Measurements from ENCODE around the gene SCMH1. TPM values are rescaled to one million over a fixed set of nuclear protein-coding genes. Genes with fewer than 3 reads are reported as not detected.

The SCMH1 gene
- total RNA-seq, 1 experiment from 2014 or later = 28.0 TPM

DNA sequence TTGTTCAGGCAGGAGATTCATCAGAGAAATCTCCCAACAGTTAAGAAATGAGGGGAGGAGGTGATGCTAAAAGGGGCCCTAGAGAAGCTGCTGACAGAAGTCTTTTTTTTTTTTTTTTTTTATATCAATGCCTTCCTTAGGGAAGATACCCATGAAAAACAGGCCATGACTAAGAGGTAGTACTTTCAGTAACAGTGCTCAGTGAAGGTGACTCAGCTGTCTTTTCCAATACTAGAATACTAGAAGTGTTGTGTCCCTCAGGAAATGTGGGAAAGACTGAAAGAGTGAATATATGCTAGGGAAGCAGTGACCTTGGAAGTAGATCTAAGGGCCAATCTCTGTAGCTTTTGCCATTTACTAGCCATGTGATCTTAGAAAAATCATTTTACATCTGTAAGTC is 168.1 kb downstream of the SCMH1 start:
- Histone ChIP-seq H3K9me2 (ENCODE audit: insufficient read depth) (no peaks in the 10 kb centered on the region), H3K27me3 (ENCODE audit: insufficient read depth, low read length) (no peaks in the 10 kb centered on the region), H2AFZ (ENCODE audit: low read depth, low read length, poor library complexity, severe bottlenecking) (no peak overlapping the region), H3K27ac (ENCODE audit: low read depth, low read length) (no peak overlapping the region), H3K9me3 (ENCODE audit: control insufficient read depth in 1 of 2, insufficient read depth in 1 of 2, low read depth in 1 of 2, low read length in 2 of 2) (peaks cover 0 to 4% of the 10 kb centered on the region in 2 experiments; a peak in 1 of 4 replicates), H3K4me1 (ENCODE audit: control insufficient read depth in 1 of 2, insufficient read depth in 2 of 2, low read length in 2 of 2) (no peaks in the 10 kb centered on the region), H3K79me2 (ENCODE audit: insufficient read depth, low read length) (no peaks in the 10 kb centered on the region), H3K36me3 (ENCODE audit: control insufficient read depth in 1 of 2, insufficient read depth in 2 of 2, low read length in 2 of 2) (no peaks in the 10 kb centered on the region), H3K4me3 (replicated peaks in 1 of 2; ENCODE audit: low read depth in 1 of 2, low read length in 2 of 2) (no peak overlapping the region), H4K20me1 (ENCODE audit: insufficient read depth) (no peaks in the 10 kb centered on the region), H3K9ac (ENCODE audit: low read length) (no peak overlapping the region), H3K4me2 (ENCODE audit: low read length) (no peak overlapping the region)
- BruUV-seq (replicated peaks) = no TSS peak
- intact Hi-C loops (cut with micrococcal nuclease) = no loop called here
- TF ChIP-seq EZH2phosphoT487 (IDR thresholded peaks at IDR 0.05; ENCODE audit: borderline replicate concordance) = no peak
- TF ChIP-seq, protein P1, sequence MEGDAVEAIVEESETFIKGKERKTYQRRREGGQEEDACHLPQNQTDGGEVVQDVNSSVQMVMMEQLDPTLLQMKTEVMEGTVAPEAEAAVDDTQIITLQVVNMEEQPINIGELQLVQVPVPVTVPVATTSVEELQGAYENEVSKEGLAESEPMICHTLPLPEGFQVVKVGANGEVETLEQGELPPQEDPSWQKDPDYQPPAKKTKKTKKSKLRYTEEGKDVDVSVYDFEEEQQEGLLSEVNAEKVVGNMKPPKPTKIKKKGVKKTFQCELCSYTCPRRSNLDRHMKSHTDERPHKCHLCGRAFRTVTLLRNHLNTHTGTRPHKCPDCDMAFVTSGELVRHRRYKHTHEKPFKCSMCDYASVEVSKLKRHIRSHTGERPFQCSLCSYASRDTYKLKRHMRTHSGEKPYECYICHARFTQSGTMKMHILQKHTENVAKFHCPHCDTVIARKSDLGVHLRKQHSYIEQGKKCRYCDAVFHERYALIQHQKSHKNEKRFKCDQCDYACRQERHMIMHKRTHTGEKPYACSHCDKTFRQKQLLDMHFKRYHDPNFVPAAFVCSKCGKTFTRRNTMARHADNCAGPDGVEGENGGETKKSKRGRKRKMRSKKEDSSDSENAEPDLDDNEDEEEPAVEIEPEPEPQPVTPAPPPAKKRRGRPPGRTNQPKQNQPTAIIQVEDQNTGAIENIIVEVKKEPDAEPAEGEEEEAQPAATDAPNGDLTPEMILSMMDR (IDR thresholded peaks at IDR 0.05 in 2 of 3, conservative IDR thresholded peaks at IDR 0.05 in 1 of 3; ENCODE audit: borderline replicate concordance in 1 of 3, insufficient read depth in 1 of 3, low read depth in 2 of 3, low read length in 2 of 3) = no peak
- no peak for TF ChIP-seq SIN3A (IDR thresholded peaks at IDR 0.05; ENCODE audit: low read depth)
- TF ChIP-seq POLR2A (IDR thresholded peaks at IDR 0.05; ENCODE audit: borderline replicate concordance, extremely low read depth, insufficient read depth, insufficient read length) = no peak
- no peak for ATAC-seq
- DNase-seq (ENCODE audit: low read depth, low spot score) = no peak
- RAD21 ChIA-PET (ENCODE audit: low non-redundant PET in 1 of 2, low total read pairs in 2 of 2, uncharacterized antibody in 2 of 2, unreplicated experiment in 2 of 2) = interaction anchor here in 1 of 2 experiments (0.6 kb wide), 1 partner anchor 68 kb away, joined by 3 read pairs; no protein-coding TSS in a partner anchor
- POLR2A ChIA-PET = no interaction called here
- CTCF ChIA-PET = no interaction called here

DNA sequence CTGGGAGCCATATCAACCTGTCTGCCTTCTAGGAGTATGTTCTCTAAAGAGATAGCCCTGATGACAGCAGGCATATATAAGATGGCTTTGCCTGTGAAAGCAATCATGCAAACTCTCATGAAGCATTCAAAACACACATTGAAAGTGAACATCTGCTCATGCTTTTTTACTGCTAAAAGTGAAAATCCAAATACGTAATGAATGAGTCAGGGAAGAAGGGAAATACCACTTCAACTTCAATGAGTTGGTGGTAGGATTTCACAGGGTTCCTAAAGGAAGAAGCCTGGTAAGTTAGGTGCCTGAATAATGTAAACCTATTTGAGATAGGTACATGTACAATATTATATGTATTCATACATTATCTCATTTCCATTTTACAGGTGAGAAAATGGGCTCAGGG is 170.1 kb downstream of the SCMH1 start:
- no peak for ATAC-seq
- BruUV-seq (replicated peaks) = no TSS peak
- CTCF ChIA-PET = no interaction called here
- TF ChIP-seq, protein P2, sequence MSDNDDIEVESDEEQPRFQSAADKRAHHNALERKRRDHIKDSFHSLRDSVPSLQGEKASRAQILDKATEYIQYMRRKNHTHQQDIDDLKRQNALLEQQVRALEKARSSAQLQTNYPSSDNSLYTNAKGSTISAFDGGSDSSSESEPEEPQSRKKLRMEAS (IDR thresholded peaks at IDR 0.05) = no peak
- TF ChIP-seq FOSL1 (IDR thresholded peaks at IDR 0.05; ENCODE audit: low read depth) (no peak), EGR1 (IDR thresholded peaks at IDR 0.05; ENCODE audit: low read depth) (no peak), POLR2A (IDR thresholded peaks at IDR 0.05; ENCODE audit: borderline replicate concordance, extremely low read depth, insufficient read depth, insufficient read length) (no peak), YY1 (IDR thresholded peaks at IDR 0.05; ENCODE audit: extremely low read depth, insufficient replicate concordance, low read depth, low read length) (no peak), SIN3A (IDR thresholded peaks at IDR 0.05; ENCODE audit: low read depth) (no peak), CEBPB (IDR thresholded peaks at IDR 0.05; ENCODE audit: low read depth) (no peak), SP1 (IDR thresholded peaks at IDR 0.05; ENCODE audit: low read depth) (no peak), RAD21 (IDR thresholded peaks at IDR 0.05; ENCODE audit: low read depth) (no peak), JUND (IDR thresholded peaks at IDR 0.05) (no peak)
- TF ChIP-seq, protein P3, sequence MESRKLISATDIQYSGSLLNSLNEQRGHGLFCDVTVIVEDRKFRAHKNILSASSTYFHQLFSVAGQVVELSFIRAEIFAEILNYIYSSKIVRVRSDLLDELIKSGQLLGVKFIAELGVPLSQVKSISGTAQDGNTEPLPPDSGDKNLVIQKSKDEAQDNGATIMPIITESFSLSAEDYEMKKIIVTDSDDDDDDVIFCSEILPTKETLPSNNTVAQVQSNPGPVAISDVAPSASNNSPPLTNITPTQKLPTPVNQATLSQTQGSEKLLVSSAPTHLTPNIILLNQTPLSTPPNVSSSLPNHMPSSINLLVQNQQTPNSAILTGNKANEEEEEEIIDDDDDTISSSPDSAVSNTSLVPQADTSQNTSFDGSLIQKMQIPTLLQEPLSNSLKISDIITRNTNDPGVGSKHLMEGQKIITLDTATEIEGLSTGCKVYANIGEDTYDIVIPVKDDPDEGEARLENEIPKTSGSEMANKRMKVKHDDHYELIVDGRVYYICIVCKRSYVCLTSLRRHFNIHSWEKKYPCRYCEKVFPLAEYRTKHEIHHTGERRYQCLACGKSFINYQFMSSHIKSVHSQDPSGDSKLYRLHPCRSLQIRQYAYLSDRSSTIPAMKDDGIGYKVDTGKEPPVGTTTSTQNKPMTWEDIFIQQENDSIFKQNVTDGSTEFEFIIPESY (IDR thresholded peaks at IDR 0.05; ENCODE audit: extremely low read depth, insufficient replicate concordance, low read length) = no peak
- TF ChIP-seq, protein P4, sequence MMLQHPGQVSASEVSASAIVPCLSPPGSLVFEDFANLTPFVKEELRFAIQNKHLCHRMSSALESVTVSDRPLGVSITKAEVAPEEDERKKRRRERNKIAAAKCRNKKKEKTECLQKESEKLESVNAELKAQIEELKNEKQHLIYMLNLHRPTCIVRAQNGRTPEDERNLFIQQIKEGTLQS (IDR thresholded peaks at IDR 0.05) = no peak
- TF ChIP-seq, protein P1 (IDR thresholded peaks at IDR 0.05 in 2 of 3, conservative IDR thresholded peaks at IDR 0.05 in 1 of 3; ENCODE audit: borderline replicate concordance in 1 of 3, insufficient read depth in 1 of 3, low read depth in 2 of 3, low read length in 2 of 3) = no peak

More for the DNA sequence above, 170.1 kb downstream of the SCMH1 start:
- Histone ChIP-seq H3K36me3 (ENCODE audit: control insufficient read depth in 1 of 2, insufficient read depth in 2 of 2, low read length in 2 of 2) (no peaks in the 10 kb centered on the region; a peak in 1 of 4 replicates), H3K4me3 (replicated peaks in 1 of 2; ENCODE audit: low read depth in 1 of 2, low read length in 2 of 2) (no peak overlapping the region), H4K20me1 (ENCODE audit: insufficient read depth) (no peaks in the 10 kb centered on the region), H3K4me1 (ENCODE audit: control insufficient read depth in 1 of 2, insufficient read depth in 2 of 2, low read length in 2 of 2) (no peaks in the 10 kb centered on the region), H3K27ac (ENCODE audit: low read depth, low read length) (no peak overlapping the region), H2AFZ (ENCODE audit: low read depth, low read length, poor library complexity, severe bottlenecking) (no peak overlapping the region), H3K9me3 (ENCODE audit: control insufficient read depth in 1 of 2, insufficient read depth in 1 of 2, low read depth in 1 of 2, low read length in 2 of 2) (no peaks in the 10 kb centered on the region), H3K79me2 (ENCODE audit: insufficient read depth, low read length) (no peaks in the 10 kb centered on the region), H3K27me3 (ENCODE audit: insufficient read depth, low read length) (no peaks in the 10 kb centered on the region), H3K4me2 (ENCODE audit: low read length) (no peak overlapping the region), H3K9ac (ENCODE audit: low read length) (no peak overlapping the region), H3K9me2 (ENCODE audit: insufficient read depth) (no peaks in the 10 kb centered on the region)
- no peak for DNase-seq (ENCODE audit: low read depth, low spot score)
- intact Hi-C loops (cut with micrococcal nuclease) = no loop called here
- ChIA-PET RAD21 (ENCODE audit: low non-redundant PET in 1 of 2, low total read pairs in 2 of 2, uncharacterized antibody in 2 of 2, unreplicated experiment in 2 of 2) (no interaction called here), POLR2A (no interaction called here)
